ENCODE data around the gene ALDH3B2. TPM values are rescaled to one million over a fixed set of nuclear protein-coding genes. Genes with fewer than 3 reads are reported as not detected.

The ALDH3B2 gene
- total RNA-seq, 3 donors from 2014 or later, result 0.32 to 62.3 (median 44.1) TPM

DNA sequence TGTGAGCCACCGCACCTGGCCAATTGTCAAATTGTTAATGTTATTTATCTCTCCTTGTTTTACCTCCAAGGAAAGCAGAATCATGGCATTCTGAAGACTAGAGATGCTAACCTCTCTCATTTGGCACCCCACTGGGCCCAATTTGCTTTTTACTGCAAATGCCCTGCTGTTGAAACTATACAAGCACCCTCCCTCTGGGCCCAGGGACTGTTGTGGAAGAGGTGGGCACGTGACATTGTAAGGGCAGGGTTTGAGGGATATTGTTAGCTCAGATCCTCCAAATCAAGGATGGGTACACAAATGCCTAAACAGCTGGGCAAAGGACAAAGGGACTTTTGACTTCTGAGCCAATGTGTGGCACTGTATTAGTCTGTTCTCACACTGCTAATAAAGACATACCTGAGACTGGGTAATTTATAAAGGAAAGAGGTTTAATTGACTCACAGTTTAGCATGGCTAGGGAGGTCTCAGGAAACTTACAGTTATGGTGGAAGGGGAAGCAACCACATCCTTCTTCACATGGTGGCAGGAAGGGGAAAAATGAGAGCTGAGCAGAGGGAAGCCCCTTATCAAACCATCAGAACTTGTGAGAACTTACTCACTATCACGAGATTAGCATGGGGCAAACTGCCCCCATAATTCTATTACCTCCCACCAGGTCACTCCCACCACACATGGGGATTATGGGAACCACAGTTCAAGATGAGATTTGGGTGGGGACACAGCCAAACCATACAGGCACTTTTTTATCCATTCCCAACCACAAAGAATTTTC lies 6.5 kb upstream of the ALDH3B2 start:
- intact Hi-C loops (cut with DNase I; ENCODE audit: low total_unique reads), result no loop called here
- peak overlapping the region; percentile 72 to 74 for H3K27ac ChIP-seq
- H3K9me3 ChIP-seq, result no peaks in the 10 kb centered on the region
- H3K4me1 ChIP-seq, result no peaks in the 10 kb centered on the region
- H3K36me3 ChIP-seq, result no peaks in the 10 kb centered on the region
- TF ChIP-seq CTCF (IDR thresholded peaks at IDR 0.05), result no peak
- no peak for TF ChIP-seq POLR2A (IDR thresholded peaks at IDR 0.05)
- TF ChIP-seq POLR2AphosphoS5 (IDR thresholded peaks at IDR 0.05), result no peak
- no peak overlapping the region for H3K4me3 ChIP-seq
- no peak for DNase-seq (ENCODE audit: low spot score in 2 of 2)
- H3K27me3 ChIP-seq, result no peaks in the 10 kb centered on the region

DNA sequence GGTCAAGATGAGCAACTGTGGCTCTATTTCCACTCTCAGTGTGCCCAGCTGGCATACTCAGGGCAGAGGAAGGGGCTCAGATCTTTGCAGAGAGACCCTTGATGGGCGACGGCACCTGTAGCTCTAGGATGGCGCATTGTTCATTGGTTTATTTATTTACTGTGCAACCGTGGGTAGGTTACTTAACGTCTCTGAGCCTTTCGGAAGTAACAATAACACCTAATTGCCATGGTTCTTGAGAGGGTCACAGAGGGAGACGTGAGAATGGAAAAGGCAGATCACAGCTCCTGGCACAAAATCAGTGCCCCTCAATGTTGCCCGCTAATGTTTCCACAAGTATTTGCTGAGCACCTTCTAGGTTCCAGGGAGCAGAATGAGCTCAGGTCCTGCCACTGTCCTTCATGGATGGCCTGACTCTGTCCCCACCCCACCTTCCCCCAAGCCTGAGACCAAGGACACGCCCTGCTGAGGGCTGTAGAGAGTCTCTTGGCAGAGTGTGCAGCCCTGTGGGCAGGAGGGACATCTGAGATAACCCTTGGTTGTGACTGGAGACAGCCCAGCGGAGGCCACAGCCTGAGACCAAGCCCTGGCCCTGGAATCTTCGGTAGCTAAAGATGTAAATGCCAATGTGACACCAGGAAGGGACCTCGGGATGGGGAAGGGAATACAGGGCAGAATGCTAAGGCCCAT lies 780 bp upstream of the ALDH3B2 start:
- peaks cover 0 to 5% of the 10 kb centered on the region in 2 donors for H3K27me3 ChIP-seq
- peak overlapping the region in 1 of 3 donors; percentile 55 for H3K4me3 ChIP-seq
- H3K9me3 ChIP-seq, result no peaks in the 10 kb centered on the region
- DNase-seq (ENCODE audit: low spot score in 2 of 2), result no peak
- peak overlapping the region; percentile 76 to 88 for H3K27ac ChIP-seq
- H3K4me1 ChIP-seq, result peaks cover 0 to 4% of the 10 kb centered on the region in 2 donors
- no peaks in the 10 kb centered on the region for H3K36me3 ChIP-seq
- TF ChIP-seq POLR2A (IDR thresholded peaks at IDR 0.05) (no peak), POLR2AphosphoS5 (IDR thresholded peaks at IDR 0.05) (no peak), CTCF (IDR thresholded peaks at IDR 0.05) (no peak)
- intact Hi-C loops (cut with DNase I; ENCODE audit: low total_unique reads), result no loop called here

DNA sequence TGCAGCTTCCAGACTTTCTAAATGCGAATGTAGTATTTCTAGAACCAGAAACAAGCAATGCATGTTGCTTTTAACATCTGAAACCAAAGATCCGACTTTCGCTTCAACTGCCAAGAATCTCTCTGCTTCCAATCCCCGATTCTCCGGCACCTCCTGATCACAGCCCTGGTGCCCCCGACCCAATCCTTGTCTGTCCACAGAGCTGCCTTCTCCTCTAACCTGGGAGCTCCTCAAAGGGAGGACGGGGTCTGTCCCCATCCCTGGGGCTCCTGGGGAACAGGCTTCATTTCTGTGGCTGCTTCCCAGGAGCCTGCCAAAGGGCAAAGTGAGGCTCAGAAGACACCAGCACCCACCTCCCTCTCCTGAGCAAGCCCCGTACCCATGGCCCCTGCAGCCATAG lies 521 bp downstream of the ALDH3B2 start:
- Histone ChIP-seq H3K9me3 (no peaks in the 10 kb centered on the region), H3K27ac (peak overlapping the region; percentile 48 to 76), H3K36me3 (no peaks in the 10 kb centered on the region), H3K4me1 (peaks cover 0 to 4% of the 10 kb centered on the region in 2 donors), H3K4me3 (peak overlapping the region in 2 of 3 donors; percentile 30 to 55), H3K27me3 (peaks cover 0 to 5% of the 10 kb centered on the region in 2 donors)
- intact Hi-C loops (cut with DNase I; ENCODE audit: low total_unique reads), result no loop called here
- TF ChIP-seq POLR2AphosphoS5 (IDR thresholded peaks at IDR 0.05) (no peak), CTCF (IDR thresholded peaks at IDR 0.05) (no peak), POLR2A (IDR thresholded peaks at IDR 0.05) (no peak)
- DNase-seq (ENCODE audit: low spot score in 2 of 2), result no peak

- TF ChIP-seq CTCF (IDR thresholded peaks at IDR 0.05) (no peak), POLR2A (IDR thresholded peaks at IDR 0.05) (no peak), POLR2AphosphoS5 (IDR thresholded peaks at IDR 0.05) (no peak)
- Histone ChIP-seq H3K4me1 (peaks cover 0 to 4% of the 10 kb centered on the region in 2 donors), H3K36me3 (no peaks in the 10 kb centered on the region), H3K27me3 (peaks cover 0 to 5% of the 10 kb centered on the region in 2 donors), H3K4me3 (peak overlapping the region in 2 of 3 donors; percentile 30 to 55), H3K9me3 (no peaks in the 10 kb centered on the region), H3K27ac (no peak overlapping the region)
- intact Hi-C loops (cut with DNase I; ENCODE audit: low total_unique reads), result no loop called here
- DNase-seq (ENCODE audit: low spot score in 2 of 2), result no peak
These were observed 1.1 kb downstream of the ALDH3B2 start for GRCh38 chr11:67673358-67673757.

DNA sequence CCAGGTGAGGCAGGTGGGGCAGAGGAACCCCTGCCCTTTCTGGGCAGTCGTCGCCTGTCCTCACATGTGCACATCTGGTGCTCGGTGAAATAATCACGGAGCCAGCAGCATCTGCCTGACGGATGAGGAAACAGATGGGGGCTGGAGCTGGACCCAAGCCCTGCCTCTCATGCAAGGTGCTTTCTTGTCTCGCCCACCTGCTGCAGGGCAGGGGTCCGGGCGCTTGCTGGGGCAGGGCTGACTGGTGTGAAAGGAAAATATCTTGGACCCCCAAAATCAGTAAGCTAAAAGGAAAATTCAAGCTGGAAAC lies 3.3 kb downstream of the ALDH3B2 start:
- peaks cover 0 to 5% of the 10 kb centered on the region in 2 donors for H3K27me3 ChIP-seq
- no peak overlapping the region for H3K4me3 ChIP-seq
- no peaks in the 10 kb centered on the region for H3K36me3 ChIP-seq
- H3K9me3 ChIP-seq, result no peaks in the 10 kb centered on the region
- H3K4me1 ChIP-seq, result peaks cover 0 to 4% of the 10 kb centered on the region in 2 donors
- no peak for DNase-seq (ENCODE audit: low spot score in 2 of 2)
- H3K27ac ChIP-seq, result no peak overlapping the region
- no peak for TF ChIP-seq POLR2AphosphoS5 (IDR thresholded peaks at IDR 0.05)
- TF ChIP-seq CTCF (IDR thresholded peaks at IDR 0.05), result no peak
- TF ChIP-seq POLR2A (IDR thresholded peaks at IDR 0.05), result no peak
- intact Hi-C loops (cut with DNase I; ENCODE audit: low total_unique reads), result no loop called here

Data from breast epithelium (tissue), 4 donors.